SK-N-SH (cell line): ENCODE measurements around the gene CCDC188.

ENCODE experiments used
- CTCF ChIP-seq: fragments of 200-600 bp; sonication (generic); IDR thresholded peaks from 2 replicates; pipeline ENCODE4 v1.6.1; 2017; ENCODE audit warnings: antibody characterized with exemption, mild to moderate bottlenecking, moderate library complexity
- EP300 ChIP-seq, 2 experiments: IDR thresholded peaks; 2 replicates each; pipeline versions ENCODE4 v1.4.0 to v1.6.1; 2012; ENCODE audit warnings: borderline replicate concordance in 1 of 2, low read depth in 1 of 2, low read length in 1 of 2
- EZH2phosphoT487 ChIP-seq: fragments of 200-600 bp; sonication (generic); IDR thresholded peaks from 2 replicates; pipeline ENCODE4 v1.6.1; 2017; ENCODE audit warnings: low read depth, mixed run types, mild to moderate bottlenecking, antibody characterized with exemption, moderate library complexity, borderline replicate concordance

- TF ChIP-seq CTCF (no peak), EP300 (IDR thresholded peaks at IDR 0.05; ENCODE audit: borderline replicate concordance in 1 of 2, low read depth in 1 of 2, low read length in 1 of 2) (no peak), EZH2phosphoT487 (no peak)
These were observed 31.0 kb upstream of the CCDC188 start for GRCh38 chr22:20181884-20182236.
